ENCODE measurements around the gene NUCB2.

GRCh38 chr11:17353821-17354600 is 77.5 kb downstream of the NUCB2 start:
- TF ChIP-seq POLR2AphosphoS5 (IDR thresholded peaks at IDR 0.05) (no peak), POLR2A (IDR thresholded peaks at IDR 0.05) (no peak), CTCF (IDR thresholded peaks at IDR 0.05) (no peak)
